Nephron (organoid): ENCODE results near the gene MORF4L1.
A peak's percentile ranks its signal among the peaks of the same experiment; 100 is the strongest.

Experiments
- H3K27ac Mint-ChIP-seq, 3 experiments: 2 replicates each; pipeline ENCODE4 v1.8.0; 2020; ENCODE audit warnings: mixed read lengths in 3 of 3, mild to moderate bottlenecking in 2 of 3, moderate library complexity in 1 of 3
- H3K27me3 Mint-ChIP-seq: 2 replicates; pipeline ENCODE4 v1.8.0; 2021; ENCODE audit warnings: low read depth, mild to moderate bottlenecking, moderate library complexity, mixed read lengths
- H3K36me3 Mint-ChIP-seq: 2 replicates; pipeline ENCODE4 v1.8.0; 2020; ENCODE audit warnings: low read depth, mixed read lengths
- H3K4me1 Mint-ChIP-seq: 2 replicates; pipeline ENCODE4 v1.8.0; 2020; ENCODE audit warnings: mixed read lengths
- H3K4me3 Mint-ChIP-seq, 3 experiments: 2 replicates each; pipeline ENCODE4 v1.8.0; 2020; ENCODE audit warnings: mild to moderate bottlenecking in 3 of 3, mixed read lengths in 3 of 3, moderate library complexity in 2 of 3
- H3K9me3 Mint-ChIP-seq: 2 replicates; pipeline ENCODE4 v1.8.0; 2020; ENCODE audit warnings: mixed read lengths
- TF ChIP-seq, protein P1 (sequence below), 3 experiments: fragments of 200-600 bp; sonication (generic); IDR thresholded peaks; one replicate each; pipeline ENCODE4 v1.5.0; 2021; ENCODE audit warnings: antibody characterized with exemption in 3 of 3; ENCODE audit not compliant: unreplicated experiment in 3 of 3

MORF4L1 gene

DNA sequence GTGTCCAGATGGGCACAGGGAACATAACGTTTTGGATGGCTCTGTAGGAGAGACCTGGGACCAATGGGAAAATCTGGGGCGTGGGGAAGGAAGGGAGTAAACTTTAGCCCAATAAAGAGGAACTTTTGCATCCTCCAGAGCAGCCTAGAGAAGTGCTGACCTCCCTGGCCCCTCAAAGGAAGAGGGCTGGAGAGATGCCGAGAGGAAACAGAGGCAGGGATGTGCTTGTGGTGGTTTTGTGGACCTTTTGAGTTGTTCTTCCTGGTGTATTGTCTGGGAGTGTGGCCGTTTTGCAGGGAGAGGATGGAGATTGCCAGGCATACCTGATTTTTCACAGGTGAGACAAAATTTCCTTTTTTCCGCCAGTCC is 61.9 kb downstream of the MORF4L1 start:
- peak overlapping the region; percentile 11 to 87 (median 31) for H3K27ac Mint-ChIP-seq
- H3K4me3 Mint-ChIP-seq = no peak overlapping the region
- TF ChIP-seq, protein P1, sequence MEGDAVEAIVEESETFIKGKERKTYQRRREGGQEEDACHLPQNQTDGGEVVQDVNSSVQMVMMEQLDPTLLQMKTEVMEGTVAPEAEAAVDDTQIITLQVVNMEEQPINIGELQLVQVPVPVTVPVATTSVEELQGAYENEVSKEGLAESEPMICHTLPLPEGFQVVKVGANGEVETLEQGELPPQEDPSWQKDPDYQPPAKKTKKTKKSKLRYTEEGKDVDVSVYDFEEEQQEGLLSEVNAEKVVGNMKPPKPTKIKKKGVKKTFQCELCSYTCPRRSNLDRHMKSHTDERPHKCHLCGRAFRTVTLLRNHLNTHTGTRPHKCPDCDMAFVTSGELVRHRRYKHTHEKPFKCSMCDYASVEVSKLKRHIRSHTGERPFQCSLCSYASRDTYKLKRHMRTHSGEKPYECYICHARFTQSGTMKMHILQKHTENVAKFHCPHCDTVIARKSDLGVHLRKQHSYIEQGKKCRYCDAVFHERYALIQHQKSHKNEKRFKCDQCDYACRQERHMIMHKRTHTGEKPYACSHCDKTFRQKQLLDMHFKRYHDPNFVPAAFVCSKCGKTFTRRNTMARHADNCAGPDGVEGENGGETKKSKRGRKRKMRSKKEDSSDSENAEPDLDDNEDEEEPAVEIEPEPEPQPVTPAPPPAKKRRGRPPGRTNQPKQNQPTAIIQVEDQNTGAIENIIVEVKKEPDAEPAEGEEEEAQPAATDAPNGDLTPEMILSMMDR (IDR thresholded peaks at IDR 0.05; ENCODE audit: unreplicated experiment in 3 of 3) = no peak
- H3K9me3 Mint-ChIP-seq = no peaks in the 10 kb centered on the region
- peaks cover 3% of the 10 kb centered on the region for H3K27me3 Mint-ChIP-seq
- peaks cover 42% of the 10 kb centered on the region for H3K4me1 Mint-ChIP-seq
- H3K36me3 Mint-ChIP-seq = no peaks in the 10 kb centered on the region

DNA sequence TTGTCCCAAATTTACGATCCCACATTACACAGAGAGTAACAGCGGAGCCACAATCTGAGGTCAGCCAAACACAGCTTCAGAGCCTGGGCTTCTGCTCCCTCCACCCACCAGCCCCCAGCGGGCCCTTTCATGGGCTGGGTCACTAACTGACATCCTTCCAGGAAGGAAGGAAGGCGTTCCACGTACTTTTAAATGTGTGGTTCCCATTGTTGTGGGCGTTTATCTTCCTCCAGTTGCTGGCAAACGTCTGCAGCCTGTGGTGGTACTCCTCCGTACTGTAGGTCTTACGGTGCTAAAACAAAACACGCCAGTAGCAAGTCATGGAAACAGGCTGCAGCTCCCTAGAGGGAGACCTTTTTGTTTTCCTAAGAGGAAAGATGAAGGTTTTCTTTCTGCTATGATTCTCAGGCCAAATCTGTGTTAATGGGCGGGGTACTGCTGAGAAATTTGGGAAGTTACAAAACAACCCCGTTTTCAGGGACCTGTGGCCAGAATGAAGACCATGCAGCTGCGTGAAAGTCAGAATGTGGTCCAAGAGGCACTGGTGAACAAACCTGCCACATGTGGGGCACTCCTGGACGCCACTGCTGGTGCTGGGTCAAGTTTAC is 64.5 kb downstream of the MORF4L1 start:
- Mint-ChIP-seq H3K9me3 (no peaks in the 10 kb centered on the region), H3K36me3 (no peaks in the 10 kb centered on the region)

DNA sequence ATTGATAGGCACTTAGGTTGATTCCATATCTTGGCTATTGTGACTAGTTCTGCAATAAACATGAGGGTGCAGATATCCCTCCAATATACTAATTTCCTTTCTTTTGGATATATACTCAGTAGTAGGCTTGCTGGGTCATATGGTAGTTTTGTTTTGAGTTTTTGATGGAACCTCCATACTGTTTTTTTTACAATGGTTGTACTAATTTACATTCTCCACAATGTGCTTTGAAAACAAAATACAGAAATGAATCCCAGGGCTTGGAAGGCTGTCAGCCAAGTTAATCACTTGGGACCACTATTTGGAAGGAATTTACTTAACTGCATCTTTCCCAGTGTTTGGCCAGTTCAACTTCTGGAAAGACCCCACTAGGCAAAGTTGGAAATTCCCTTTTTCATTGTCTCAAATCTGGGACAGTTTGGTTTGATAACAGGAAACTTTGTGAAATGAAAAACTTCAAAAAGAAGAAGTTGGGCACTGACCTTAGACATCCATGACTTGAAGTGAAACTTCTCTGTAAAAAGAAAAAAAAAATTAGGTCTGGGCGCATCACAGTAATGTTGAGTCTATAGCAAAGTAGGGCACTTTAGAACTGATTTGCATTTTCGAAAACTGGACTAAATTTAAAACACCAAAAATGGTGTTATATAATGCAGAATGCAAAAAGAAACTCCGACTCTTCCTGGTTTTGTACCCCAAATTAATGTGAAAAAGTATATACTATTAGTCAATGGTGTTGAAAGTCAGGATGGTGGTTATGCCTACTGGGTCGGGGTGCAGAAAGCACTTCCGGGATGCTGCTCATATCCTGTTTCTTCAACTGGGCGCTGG is 66.2 kb downstream of the MORF4L1 start:
- peak overlapping the region in 2 of 3 experiments; percentile 12 to 30 for H3K27ac Mint-ChIP-seq
- H3K9me3 Mint-ChIP-seq = no peaks in the 10 kb centered on the region
- H3K4me1 Mint-ChIP-seq = peaks cover 28% of the 10 kb centered on the region
- TF ChIP-seq, protein P1 (IDR thresholded peaks at IDR 0.05; ENCODE audit: unreplicated experiment in 3 of 3) = no peak
- H3K4me3 Mint-ChIP-seq = no peak overlapping the region
- no peaks in the 10 kb centered on the region for H3K36me3 Mint-ChIP-seq
- H3K27me3 Mint-ChIP-seq = peaks cover 17% of the 10 kb centered on the region

More for the DNA sequence above, 64.5 kb downstream of the MORF4L1 start:
- TF ChIP-seq, protein P1 (IDR thresholded peaks at IDR 0.05; ENCODE audit: unreplicated experiment in 3 of 3) = no peak
- Mint-ChIP-seq H3K4me1 (peaks cover 35% of the 10 kb centered on the region), H3K27ac (peak overlapping the region in 2 of 3 experiments; percentile 28 to 66), H3K27me3 (peaks cover 3% of the 10 kb centered on the region), H3K4me3 (no peak overlapping the region)

DNA sequence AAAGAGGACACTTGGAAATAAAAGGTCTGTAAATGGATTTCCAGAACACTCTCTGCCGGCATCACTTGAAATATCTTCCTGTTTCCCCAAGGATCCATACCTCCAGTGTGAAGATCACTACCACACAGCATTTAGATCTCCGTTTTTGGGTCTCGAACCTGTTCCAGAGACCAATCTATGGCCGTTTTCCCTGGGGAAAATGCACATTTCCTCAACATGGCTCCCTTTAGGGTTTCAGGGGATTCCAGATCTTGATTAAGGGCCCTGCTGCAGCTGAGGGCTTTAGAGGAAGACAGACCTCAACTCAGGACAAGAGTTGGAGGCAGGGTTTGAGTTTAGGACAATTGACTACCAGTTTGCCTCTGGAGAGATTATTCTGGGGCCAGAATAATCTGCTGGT is 70.1 kb downstream of the MORF4L1 start:
- peaks cover 41% of the 10 kb centered on the region for H3K27me3 Mint-ChIP-seq
- H3K27ac Mint-ChIP-seq = no peak overlapping the region
- no peaks in the 10 kb centered on the region for H3K9me3 Mint-ChIP-seq
- no peaks in the 10 kb centered on the region for H3K36me3 Mint-ChIP-seq
- TF ChIP-seq, protein P1 (IDR thresholded peaks at IDR 0.05; ENCODE audit: unreplicated experiment in 3 of 3) = no peak
- H3K4me3 Mint-ChIP-seq = no peak overlapping the region
- H3K4me1 Mint-ChIP-seq = peaks cover 14% of the 10 kb centered on the region

GRCh38 chr15:78943692-78944091 is 71.0 kb downstream of the MORF4L1 start:
- Mint-ChIP-seq H3K4me1 (peaks cover 8% of the 10 kb centered on the region), H3K27me3 (peaks cover 41% of the 10 kb centered on the region), H3K9me3 (no peaks in the 10 kb centered on the region), H3K4me3 (peak overlapping the region; percentile 66 to 82 (median 82)), H3K36me3 (no peaks in the 10 kb centered on the region), H3K27ac (peak overlapping the region in 2 of 3 experiments; percentile 45 to 58)
- TF ChIP-seq, protein P1 (IDR thresholded peaks at IDR 0.05; ENCODE audit: unreplicated experiment in 3 of 3) = no peak
